ENCODE measurements around the gene PRLR.

Gene PRLR

GRCh38 chr5:35172533-35172932 lies 57.8 kb downstream of the PRLR start:
- in situ Hi-C loops (cut with HindIII; ENCODE audit: low pct_ligation_motif_present, low pct_unique_long_range_greater_than_20kb, low sequenced_read_pairs): no loop called here
- no peak for DNase-seq

GRCh38 chr5:35171991-35172390 lies 58.3 kb downstream of the PRLR start:
- in situ Hi-C loops (cut with HindIII; ENCODE audit: low pct_ligation_motif_present, low pct_unique_long_range_greater_than_20kb, low sequenced_read_pairs): no loop called here
- no peak for DNase-seq

GRCh38 chr5:35171078-35171477 lies 59.2 kb downstream of the PRLR start:
- DNase-seq: no peak
- in situ Hi-C loops (cut with HindIII; ENCODE audit: low pct_ligation_motif_present, low pct_unique_long_range_greater_than_20kb, low sequenced_read_pairs): no loop called here

- in situ Hi-C loops (cut with HindIII; ENCODE audit: low pct_ligation_motif_present, low pct_unique_long_range_greater_than_20kb, low sequenced_read_pairs): no loop called here
- no peak for DNase-seq
Measured at GRCh38 chr5:35166043-35166442, 64.2 kb downstream of the PRLR start.

- DNase-seq: no peak
- in situ Hi-C loops (cut with HindIII; ENCODE audit: low pct_ligation_motif_present, low pct_unique_long_range_greater_than_20kb, low sequenced_read_pairs): no loop called here
Measured at GRCh38 chr5:35164860-35165542, 65.3 kb downstream of the PRLR start.

GRCh38 chr5:35163710-35164033 lies 66.6 kb downstream of the PRLR start:
- no peak for DNase-seq
- in situ Hi-C loops (cut with HindIII; ENCODE audit: low pct_ligation_motif_present, low pct_unique_long_range_greater_than_20kb, low sequenced_read_pairs): no loop called here

- in situ Hi-C loops (cut with HindIII; ENCODE audit: low pct_ligation_motif_present, low pct_unique_long_range_greater_than_20kb, low sequenced_read_pairs): no loop called here
- no peak for DNase-seq
Measured at GRCh38 chr5:35162848-35163709, 67.2 kb downstream of the PRLR start.

- in situ Hi-C loops (cut with HindIII; ENCODE audit: low pct_ligation_motif_present, low pct_unique_long_range_greater_than_20kb, low sequenced_read_pairs): no loop called here
- DNase-seq: no peak
Measured at GRCh38 chr5:35161652-35162273, 68.5 kb downstream of the PRLR start.

- DNase-seq: no peak
- in situ Hi-C loops (cut with HindIII; ENCODE audit: low pct_ligation_motif_present, low pct_unique_long_range_greater_than_20kb, low sequenced_read_pairs): no loop called here
Measured at GRCh38 chr5:35160486-35161116, 69.7 kb downstream of the PRLR start.

- no peak for DNase-seq
- in situ Hi-C loops (cut with HindIII; ENCODE audit: low pct_ligation_motif_present, low pct_unique_long_range_greater_than_20kb, low sequenced_read_pairs): no loop called here
Measured at GRCh38 chr5:35159370-35159742, 70.9 kb downstream of the PRLR start.

GRCh38 chr5:35158622-35159369 lies 71.5 kb downstream of the PRLR start:
- no peak for DNase-seq
- in situ Hi-C loops (cut with HindIII; ENCODE audit: low pct_ligation_motif_present, low pct_unique_long_range_greater_than_20kb, low sequenced_read_pairs): no loop called here

GRCh38 chr5:35158204-35158603 lies 72.1 kb downstream of the PRLR start:
- DNase-seq: no peak
- in situ Hi-C loops (cut with HindIII; ENCODE audit: low pct_ligation_motif_present, low pct_unique_long_range_greater_than_20kb, low sequenced_read_pairs): no loop called here

GRCh38 chr5:35153375-35153932 lies 76.8 kb downstream of the PRLR start:
- in situ Hi-C loops (cut with HindIII; ENCODE audit: low pct_ligation_motif_present, low pct_unique_long_range_greater_than_20kb, low sequenced_read_pairs): no loop called here
- DNase-seq: no peak

GRCh38 chr5:35152733-35153132 lies 77.6 kb downstream of the PRLR start:
- no peak for DNase-seq
- in situ Hi-C loops (cut with HindIII; ENCODE audit: low pct_ligation_motif_present, low pct_unique_long_range_greater_than_20kb, low sequenced_read_pairs): no loop called here

- in situ Hi-C loops (cut with HindIII; ENCODE audit: low pct_ligation_motif_present, low pct_unique_long_range_greater_than_20kb, low sequenced_read_pairs): no loop called here
- no peak for DNase-seq
Measured at GRCh38 chr5:35151146-35151920, 79.0 kb downstream of the PRLR start.

- DNase-seq: no peak
- in situ Hi-C loops (cut with HindIII; ENCODE audit: low pct_ligation_motif_present, low pct_unique_long_range_greater_than_20kb, low sequenced_read_pairs): no loop called here
Measured at GRCh38 chr5:35149041-35149440, 81.2 kb downstream of the PRLR start.

- DNase-seq: no peak
- in situ Hi-C loops (cut with HindIII; ENCODE audit: low pct_ligation_motif_present, low pct_unique_long_range_greater_than_20kb, low sequenced_read_pairs): no loop called here
Measured at GRCh38 chr5:35146406-35146805, 83.9 kb downstream of the PRLR start.

All from ACHN (cell line).